Neutrophil (primary cell): ENCODE data around the gene CFAP74.

Experiments
- H3K27ac ChIP-seq: fragments of 200-600 bp; sonication (generic); 2 replicates; pipeline ENCODE4 v1.5.1; 2016; ENCODE audit warnings: mild to moderate bottlenecking, moderate library complexity
- H3K27me3 ChIP-seq: fragments of 200-600 bp; sonication (generic); 2 replicates; pipeline ENCODE4 v1.6.0; 2016; ENCODE audit warnings: mild to moderate bottlenecking
- H3K36me3 ChIP-seq: fragments of 200-600 bp; sonication (generic); 2 replicates; pipeline ENCODE4 v1.5.1; 2017
- H3K4me1 ChIP-seq, 2 experiments: fragments of 200-600 bp in 1 of 2; sonication (generic) in 1 of 2; 1 replicate in 1 of 2; 2 replicates in 1 of 2; pipeline versions ENCODE4 v1.5.1 to v1.6.1; 2013 to 2016; ENCODE audit warnings: low read depth in 1 of 2, low read length in 1 of 2, mild to moderate bottlenecking in 1 of 2, moderate library complexity in 1 of 2; ENCODE audit not compliant: control insufficient read depth in 1 of 2, insufficient read depth in 1 of 2
- H3K4me3 ChIP-seq, 2 experiments: fragments of 200-600 bp in 1 of 2; sonication (generic) in 1 of 2; 1 replicate in 1 of 2; 2 replicates in 1 of 2; pipeline ENCODE4 v1.5.1; 2013 to 2016; ENCODE audit warnings: low read depth in 1 of 2, low read length in 1 of 2, mild to moderate bottlenecking in 1 of 2, moderate library complexity in 1 of 2
- H3K9me3 ChIP-seq: fragments of 200-600 bp; sonication (generic); 2 replicates; pipeline ENCODE4 v1.5.1; 2016
- CTCF ChIP-seq: fragments of 200-600 bp; sonication (generic); IDR thresholded peaks from 2 replicates; pipeline ENCODE4 v1.5.1; 2016; ENCODE audit warnings: antibody characterized with exemption

Gene CFAP74

DNA sequence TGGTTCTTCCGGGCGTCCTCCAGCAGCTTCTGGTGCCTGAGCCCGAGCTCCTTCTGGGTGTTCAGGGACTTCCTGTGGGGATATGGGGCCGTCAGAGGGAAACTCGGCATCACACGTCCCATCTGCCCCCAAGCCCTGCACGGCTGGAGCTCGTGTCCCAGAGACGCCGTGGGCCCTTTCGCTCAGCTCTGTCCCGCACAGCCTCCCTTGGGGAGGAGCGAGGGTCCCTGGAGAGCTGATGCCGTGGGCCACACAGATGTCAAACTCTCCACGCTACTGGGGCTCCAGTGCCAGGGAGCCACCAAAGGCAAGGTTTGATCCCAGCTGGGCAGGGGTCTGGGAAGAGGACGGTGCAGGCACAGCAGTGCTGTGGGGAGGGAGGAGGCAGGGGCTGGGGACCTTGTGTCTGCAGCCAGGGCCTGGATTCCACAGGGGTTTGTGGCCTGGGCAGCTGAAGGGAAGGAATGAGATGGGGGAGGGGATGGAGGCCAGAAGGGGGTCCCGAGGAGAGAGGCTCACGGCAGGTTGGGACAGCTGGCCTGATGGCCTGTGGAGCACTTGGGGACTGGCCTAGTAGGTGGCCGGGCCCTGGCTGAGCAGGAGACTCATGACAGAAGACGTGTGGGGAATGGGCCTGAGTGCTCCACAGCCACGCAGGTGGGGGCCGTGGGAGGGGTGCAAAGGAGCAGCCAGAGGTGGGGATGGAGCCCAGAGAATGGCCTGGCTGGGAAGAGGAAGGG, 30.4 kb downstream of the CFAP74 start:
- Histone ChIP-seq H3K27me3 (peaks cover 22% of the 10 kb centered on the region), H3K27ac (no peak overlapping the region), H3K9me3 (no peaks in the 10 kb centered on the region), H3K4me3 (no peak overlapping the region), H3K4me1 (no peaks in the 10 kb centered on the region), H3K36me3 (no peaks in the 10 kb centered on the region)
- no peak for TF ChIP-seq CTCF

GRCh38 chr1:1971688-1972087, 31.9 kb downstream of the CFAP74 start:
- Histone ChIP-seq H3K27me3 (peaks cover 29% of the 10 kb centered on the region), H3K9me3 (no peaks in the 10 kb centered on the region), H3K27ac (no peak overlapping the region), H3K4me1 (no peaks in the 10 kb centered on the region), H3K4me3 (no peak overlapping the region), H3K36me3 (no peaks in the 10 kb centered on the region)
- no peak for TF ChIP-seq CTCF

- Histone ChIP-seq H3K4me3 (no peak overlapping the region), H3K9me3 (no peaks in the 10 kb centered on the region), H3K27ac (no peak overlapping the region), H3K4me1 (no peaks in the 10 kb centered on the region), H3K36me3 (no peaks in the 10 kb centered on the region), H3K27me3 (peaks cover 34% of the 10 kb centered on the region)
- no peak for TF ChIP-seq CTCF
These were observed 32.6 kb downstream of the CFAP74 start for GRCh38 chr1:1971017-1971416.

DNA sequence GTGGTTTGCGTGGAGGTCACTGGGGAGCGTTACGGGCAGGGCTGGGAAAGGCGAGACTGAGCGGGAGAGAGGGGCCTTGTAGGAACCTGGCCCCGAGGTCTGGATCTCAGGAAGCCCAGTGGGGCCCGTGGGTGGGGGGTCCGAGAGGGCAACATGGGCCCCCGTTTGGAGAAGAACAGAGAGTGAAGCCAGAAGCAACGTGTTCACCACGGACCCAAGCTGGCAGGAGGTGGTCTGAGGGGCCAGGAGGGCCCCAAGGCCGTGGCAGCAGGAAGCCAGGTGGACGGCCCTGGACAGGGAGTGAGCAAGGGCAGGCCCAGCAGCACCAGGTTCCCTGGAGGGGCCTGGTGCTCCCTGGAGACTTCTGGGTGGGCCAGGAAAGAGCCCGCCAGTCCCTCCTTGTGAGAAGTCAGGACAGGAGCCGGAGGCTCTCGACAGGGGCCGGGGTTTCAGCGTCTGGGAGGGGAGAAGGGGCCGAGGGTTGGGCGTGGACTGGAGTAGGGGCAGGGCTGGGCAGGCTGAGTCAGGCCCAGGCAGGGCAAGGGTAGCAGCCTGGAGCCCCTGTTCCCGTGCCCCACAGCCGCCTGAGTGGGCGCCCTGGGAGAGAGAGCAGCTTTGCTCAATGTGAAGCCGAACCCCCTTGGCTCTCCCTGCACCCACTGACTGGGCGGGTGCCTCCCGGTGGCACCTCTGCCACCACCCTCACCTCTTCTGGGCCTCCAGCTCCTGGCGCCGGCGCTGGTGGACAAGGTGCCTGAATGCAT, 33.5 kb downstream of the CFAP74 start:
- TF ChIP-seq CTCF, result no peak
- H3K36me3 ChIP-seq, result no peaks in the 10 kb centered on the region
- no peaks in the 10 kb centered on the region for H3K4me1 ChIP-seq
- peaks cover 39% of the 10 kb centered on the region for H3K27me3 ChIP-seq
- H3K9me3 ChIP-seq, result no peaks in the 10 kb centered on the region
- no peak overlapping the region for H3K27ac ChIP-seq
- no peak overlapping the region for H3K4me3 ChIP-seq

DNA sequence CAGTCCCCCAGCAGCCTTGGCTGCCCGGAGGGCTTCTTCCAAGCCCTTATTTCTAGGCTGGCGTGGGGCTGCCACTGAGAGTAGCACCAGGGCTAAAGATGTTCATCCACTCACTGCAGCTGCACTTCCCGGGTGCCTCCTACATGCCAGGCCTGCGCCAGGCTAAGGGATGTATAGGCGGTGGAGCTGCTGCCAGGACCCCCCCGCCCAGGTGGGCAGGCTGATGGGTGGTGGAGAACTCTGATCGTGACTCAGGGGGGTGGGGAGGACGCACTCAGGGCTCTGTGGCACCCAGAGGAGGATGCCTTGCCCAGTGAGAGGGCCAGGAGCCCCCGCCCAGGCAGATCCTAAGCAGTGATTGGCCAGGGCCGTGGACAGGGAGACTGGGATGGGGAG, 34.1 kb downstream of the CFAP74 start:
- peaks cover 35% of the 10 kb centered on the region for H3K27me3 ChIP-seq
- H3K36me3 ChIP-seq, result no peaks in the 10 kb centered on the region
- no peaks in the 10 kb centered on the region for H3K9me3 ChIP-seq
- no peak overlapping the region for H3K27ac ChIP-seq
- H3K4me1 ChIP-seq, result no peaks in the 10 kb centered on the region
- TF ChIP-seq CTCF, result no peak
- no peak overlapping the region for H3K4me3 ChIP-seq
